Dedifferentiated amniotic fluid mesenchymal stem cell (primary cell): Measurements from ENCODE around the gene ZCCHC4.

Experiments used
- DNase-seq: peaks from one replicate; pipeline ENCODE4 v3.0.0-alpha.2; 2016; ENCODE audit errors: extremely low spot score

Gene ZCCHC4, protein sequence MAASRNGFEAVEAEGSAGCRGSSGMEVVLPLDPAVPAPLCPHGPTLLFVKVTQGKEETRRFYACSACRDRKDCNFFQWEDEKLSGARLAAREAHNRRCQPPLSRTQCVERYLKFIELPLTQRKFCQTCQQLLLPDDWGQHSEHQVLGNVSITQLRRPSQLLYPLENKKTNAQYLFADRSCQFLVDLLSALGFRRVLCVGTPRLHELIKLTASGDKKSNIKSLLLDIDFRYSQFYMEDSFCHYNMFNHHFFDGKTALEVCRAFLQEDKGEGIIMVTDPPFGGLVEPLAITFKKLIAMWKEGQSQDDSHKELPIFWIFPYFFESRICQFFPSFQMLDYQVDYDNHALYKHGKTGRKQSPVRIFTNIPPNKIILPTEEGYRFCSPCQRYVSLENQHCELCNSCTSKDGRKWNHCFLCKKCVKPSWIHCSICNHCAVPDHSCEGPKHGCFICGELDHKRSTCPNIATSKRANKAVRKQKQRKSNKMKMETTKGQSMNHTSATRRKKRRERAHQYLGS

DNA sequence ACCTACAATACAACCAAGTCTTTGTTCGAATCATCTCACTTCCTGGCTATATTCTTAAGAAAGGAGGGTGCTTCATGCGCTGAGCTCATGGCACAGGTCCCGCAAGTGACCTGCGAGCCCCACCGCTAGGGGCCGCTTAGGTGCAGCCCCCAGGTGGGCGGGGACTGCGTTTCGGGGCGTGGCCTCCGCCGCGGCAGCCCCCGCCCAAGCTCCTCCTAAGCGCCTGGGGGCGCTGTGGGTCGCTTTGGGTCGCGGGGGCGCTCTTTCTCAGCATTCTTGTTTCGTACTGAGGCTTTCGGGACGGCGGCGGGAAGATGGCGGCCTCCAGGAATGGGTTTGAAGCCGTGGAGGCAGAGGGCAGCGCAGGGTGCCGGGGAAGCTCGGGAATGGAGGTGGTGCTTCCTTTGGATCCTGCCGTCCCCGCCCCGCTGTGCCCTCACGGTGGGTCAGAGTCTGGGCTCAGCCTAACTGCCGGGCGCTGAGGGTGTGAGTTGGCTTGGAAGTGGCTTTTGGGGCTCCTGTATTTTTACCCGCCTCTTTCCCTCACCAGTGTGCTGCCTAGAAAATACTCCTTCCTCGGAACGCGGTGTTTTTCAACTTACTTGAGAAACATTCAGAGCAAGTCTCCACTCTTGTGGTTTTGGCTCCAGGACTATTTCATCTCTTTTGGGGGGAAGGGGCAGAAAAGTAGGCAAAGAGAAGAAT, at the start of gene ZCCHC4:
Gene ZCCHC4, plus strand, starts transcription at position 279 of the 705 bp plus-strand sequence. Its CDS starts 36 bp downstream, at position 315.
- DNase-seq = peak; percentile 87

DNA sequence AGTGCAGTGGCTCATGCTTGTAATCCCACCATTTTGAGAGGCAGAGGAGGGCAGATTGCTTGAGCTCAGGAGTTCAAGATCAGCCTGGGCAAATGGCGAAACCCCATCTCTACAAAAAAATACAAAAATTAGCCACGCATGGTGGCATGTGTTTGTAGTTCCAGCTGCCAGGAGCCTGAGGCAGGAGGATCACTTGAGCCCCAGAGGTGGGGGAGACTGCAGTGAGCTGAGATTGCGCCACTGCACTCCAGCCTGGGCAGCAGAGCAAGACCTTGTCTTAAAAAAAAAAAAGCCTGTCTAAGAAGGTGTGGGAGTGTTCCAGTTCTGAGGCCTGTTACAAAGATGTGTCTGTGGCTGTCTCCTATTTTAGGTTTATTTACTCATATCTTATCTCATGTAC, 40.7 kb upstream of the ZCCHC4 start:
- no peak for DNase-seq

DNA sequence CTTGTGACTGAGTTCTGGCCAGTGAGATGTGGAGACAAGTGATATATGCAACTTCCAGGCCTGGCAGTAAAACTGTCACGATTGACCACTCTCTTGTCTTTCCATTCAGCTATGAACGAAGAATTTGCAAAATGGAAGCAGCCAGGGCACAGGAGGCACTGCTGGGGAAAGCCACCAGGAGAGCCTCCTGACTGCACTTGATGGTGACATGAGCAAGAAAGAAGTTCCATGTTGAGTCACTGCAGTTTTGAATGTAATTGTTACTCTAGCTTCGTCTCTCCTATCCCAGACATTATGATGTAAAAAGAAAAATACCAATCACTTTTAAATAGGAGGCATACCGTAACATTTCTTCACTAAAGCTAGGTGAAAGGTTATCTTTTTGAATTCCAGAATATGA, 32.4 kb upstream of the ZCCHC4 start:
- no peak for DNase-seq

DNA sequence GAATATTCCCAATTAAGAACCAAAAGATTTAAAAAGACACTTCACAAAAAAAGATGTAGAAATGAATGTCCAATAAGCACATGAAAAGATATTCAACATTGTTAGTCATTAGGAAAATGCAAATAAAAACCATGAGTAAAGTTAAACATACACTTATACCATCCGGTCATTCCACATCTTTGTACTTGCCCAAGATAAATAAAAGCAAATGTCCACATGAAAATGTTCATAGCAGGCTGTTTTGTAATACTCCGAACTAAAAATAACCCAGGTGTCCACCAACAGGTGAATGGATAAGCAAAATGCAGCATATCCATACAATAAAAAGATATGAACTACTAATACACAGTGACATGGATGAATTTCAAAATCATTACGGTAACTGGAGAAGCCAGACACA, 28.6 kb upstream of the ZCCHC4 start:
- DNase-seq = no peak

DNA sequence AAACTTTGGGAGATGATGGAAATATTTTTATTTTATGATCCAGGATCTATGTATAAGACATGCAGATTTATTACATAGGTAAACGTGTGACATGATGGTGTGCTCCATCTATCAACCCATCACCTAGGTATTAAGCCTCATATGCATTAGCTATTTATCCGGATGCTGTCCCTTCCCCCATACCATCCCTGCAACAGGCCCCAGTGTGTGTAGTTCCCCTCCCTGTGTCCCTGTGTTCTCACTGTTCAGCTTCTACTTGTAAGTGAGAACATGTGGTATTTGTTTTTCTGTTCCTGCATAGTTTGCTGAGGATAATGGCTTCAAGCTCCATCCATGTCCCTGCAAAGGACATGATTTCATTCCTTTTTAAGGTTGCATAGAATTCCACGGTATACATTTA, 28.1 kb upstream of the ZCCHC4 start:
- no peak for DNase-seq

GRCh38 chr4:25290490-25291067, 22.0 kb upstream of the ZCCHC4 start:
- no peak for DNase-seq

- no peak for DNase-seq
Measured at GRCh38 chr4:25291158-25291733, 21.3 kb upstream of the ZCCHC4 start.

- no peak for DNase-seq
Measured at GRCh38 chr4:25297528-25298242, 14.9 kb upstream of the ZCCHC4 start.

- no peak for DNase-seq
Measured at GRCh38 chr4:25299476-25300203, 12.9 kb upstream of the ZCCHC4 start.

DNA sequence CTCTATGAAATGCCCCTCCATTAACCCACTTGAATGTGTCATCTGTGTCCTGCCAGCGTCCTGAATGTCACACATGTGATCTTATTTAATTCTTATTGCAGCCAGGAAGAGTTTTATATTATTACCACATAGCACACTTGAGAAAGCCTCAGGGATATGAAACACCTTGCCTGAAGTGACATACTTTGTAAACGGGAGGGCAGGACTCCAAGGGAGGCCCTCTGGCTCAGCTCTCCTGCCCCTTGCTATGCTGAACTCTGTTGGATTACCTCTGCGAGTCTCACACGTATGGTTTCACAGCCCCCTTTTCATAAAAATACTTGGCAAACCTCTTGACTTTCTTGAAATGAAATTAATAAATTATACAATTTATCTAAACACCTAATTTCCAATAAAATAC, 11.1 kb upstream of the ZCCHC4 start:
- no peak for DNase-seq

GRCh38 chr4:25302626-25303025, 9.9 kb upstream of the ZCCHC4 start:
- no peak for DNase-seq

DNA sequence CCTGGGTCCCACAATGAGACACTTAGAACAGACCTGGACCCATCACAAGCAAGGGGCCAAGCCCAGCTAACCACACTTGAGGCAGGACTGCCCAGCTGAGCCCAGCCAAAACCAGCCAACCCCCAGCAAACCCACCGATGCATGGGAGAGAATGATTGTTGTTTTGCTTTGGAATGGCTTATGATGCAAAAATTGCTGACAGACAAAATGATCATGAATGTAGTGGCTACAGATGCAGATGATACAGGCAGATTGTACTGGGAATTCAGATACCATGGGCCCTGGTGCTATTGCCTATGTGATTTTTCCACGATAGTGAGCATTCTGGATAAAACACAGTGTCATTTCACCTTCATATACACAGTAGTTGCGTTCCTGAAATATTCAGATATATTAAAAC, 9.0 kb upstream of the ZCCHC4 start:
- no peak for DNase-seq

DNA sequence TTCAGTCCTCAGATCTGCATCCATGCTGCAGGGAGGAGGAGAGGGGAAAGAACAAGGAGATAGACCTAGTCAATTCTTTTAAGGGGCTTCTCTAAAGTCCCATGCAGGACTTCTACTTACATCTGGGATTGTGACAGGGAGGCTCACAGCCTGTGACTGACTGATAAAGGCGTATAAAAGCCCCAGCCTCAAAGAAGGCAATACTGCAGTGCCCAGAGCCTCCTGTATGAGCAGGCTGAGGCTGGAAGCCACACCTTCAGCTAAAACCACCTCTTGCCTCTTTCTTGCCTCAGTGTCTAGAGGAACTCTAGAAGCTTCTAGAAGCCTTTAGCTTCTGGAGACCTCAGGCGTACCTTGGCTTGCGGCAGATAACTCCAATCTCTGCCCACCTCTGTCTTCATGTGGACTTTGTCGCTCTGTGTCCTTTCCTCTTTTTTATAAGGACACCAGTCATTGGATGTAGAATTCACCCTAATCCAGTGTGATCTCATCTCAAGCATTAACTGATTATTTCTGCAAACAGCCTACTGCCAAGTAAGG, 6.0 kb upstream of the ZCCHC4 start:
- no peak for DNase-seq

DNA sequence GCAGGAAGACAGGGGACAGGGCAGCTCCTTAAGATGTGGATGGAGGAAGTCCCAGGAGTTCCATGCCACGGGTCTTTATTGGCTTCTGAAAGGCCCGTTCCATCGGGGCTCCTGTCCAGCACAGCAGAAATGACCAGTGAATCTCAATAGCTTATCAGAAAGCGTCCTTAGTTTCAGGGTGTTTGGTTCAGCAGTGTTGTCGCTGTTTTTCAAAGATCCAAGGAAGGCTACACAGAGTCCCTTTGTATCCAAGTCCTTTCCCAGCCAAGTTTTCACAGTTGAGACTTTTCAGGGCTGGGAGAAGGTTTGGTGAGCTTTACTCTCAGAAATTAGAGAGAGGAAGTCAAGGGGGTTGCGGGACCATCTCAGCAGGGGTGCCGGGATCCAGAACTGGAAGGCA, 5.0 kb upstream of the ZCCHC4 start:
- DNase-seq = no peak

DNA sequence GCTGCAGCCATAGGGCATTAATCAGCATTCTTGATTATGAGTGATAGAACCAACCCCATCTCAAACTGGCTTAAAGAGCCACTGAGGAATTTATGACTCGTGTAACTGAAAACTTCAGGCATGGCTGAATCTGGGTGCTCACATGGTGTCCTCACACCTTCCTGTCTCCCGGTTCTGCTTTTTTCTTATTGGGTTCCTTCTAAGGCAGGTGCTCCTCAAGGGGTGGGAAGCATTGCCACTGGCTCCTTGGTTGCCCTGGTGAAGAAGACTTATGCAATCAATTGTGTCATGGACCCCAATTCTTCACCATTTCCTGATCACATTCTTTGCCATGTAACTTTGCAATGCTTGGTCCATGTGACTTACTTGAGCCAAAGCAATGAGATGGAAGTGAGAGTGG, 4.3 kb upstream of the ZCCHC4 start:
- DNase-seq = no peak

- no peak for DNase-seq
Measured at GRCh38 chr4:25308761-25309160, 3.8 kb upstream of the ZCCHC4 start.

DNA sequence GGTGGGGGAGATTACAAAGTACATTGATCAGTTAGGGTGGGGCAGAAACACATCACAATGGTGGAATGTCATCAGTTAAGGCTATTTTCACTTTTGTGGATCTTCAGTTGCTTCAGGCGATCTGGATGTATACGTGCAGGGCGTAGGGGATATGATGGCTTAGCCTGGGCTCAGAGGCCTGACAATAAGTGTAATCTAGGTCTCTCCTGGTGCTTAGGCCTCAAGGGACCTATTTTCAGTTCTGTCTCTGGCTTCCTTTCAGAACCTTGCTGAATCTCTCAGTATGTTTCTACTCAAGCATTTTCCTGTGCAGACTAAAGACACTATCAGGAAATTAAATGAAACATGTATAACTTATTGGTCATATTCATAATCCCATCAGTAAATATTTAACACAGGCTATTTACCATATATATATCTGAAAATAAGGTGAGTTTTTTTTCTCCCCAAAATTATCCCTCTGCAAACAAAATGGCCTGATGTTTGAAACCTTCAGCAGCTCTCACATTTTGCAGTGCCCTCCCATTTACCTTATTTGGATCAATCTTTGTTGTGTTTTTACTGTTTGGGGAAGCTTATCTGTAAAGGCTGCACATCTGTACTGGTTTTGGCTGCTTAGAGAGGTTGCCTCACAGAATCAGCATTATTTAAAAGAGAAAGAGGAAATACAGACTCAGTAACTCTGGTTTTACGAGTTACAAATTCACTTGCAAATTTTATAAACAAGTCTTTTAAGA, 2.3 kb upstream of the ZCCHC4 start:
- DNase-seq = no peak

DNA sequence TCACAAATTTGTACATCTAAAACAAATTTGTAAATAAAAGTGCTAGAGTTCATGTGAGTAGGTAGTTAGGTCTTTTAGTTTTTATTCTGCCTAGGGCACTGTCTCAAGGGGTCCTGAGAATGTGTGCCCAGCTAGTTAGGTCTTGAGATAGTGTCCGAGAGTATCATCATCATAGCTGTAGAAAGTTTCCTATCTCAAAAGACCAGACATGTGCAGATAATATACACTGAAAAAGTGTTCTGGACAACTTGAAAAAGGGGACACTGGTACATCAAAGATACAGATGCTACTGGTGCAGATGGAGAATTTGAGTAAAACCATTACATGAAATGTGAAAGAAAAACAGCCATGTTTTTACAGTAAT, 1.8 kb upstream of the ZCCHC4 start:
- DNase-seq = no peak

GRCh38 chr4:25313201-25313895, 774 bp downstream of the ZCCHC4 start:
- no peak for DNase-seq

- no peak for DNase-seq
Measured at GRCh38 chr4:25320336-25320735, 7.8 kb downstream of the ZCCHC4 start.
